Tibial nerve (tissue), 4 donors: ENCODE measurements around the gene ZNF486. TPM values are rescaled to one million over a fixed set of nuclear protein-coding genes. Genes with fewer than 3 reads are reported as not detected.
"Not testable (repeated sequence)": the region's sequence is repeated elsewhere in the genome, so short reads cannot be mapped to it uniquely, and the experiment has no call there.

Source experiments
- DNase-seq, 2 donors: peaks; one replicate each; pipeline ENCODE4 v3.0.0-alpha.2; 2019; ENCODE audit warnings: low spot score in 2 of 2
- H3K27ac ChIP-seq, 4 donors: fragments of 200-600 bp; sonication (generic) in 3 of 4; one replicate each; pipeline ENCODE4 v1.5.1; 2017 to 2019; ENCODE audit warnings: mild to moderate bottlenecking in 1 of 4
- H3K27me3 ChIP-seq, 2 donors: fragments of 200-600 bp; sonication (generic) in 1 of 2; one replicate each; pipeline versions ENCODE4 v1.5.1 to v1.6.0; 2017 to 2019
- H3K36me3 ChIP-seq, 3 donors: fragments of 200-600 bp; sonication (generic); one replicate each; pipeline ENCODE4 v1.5.1; 2018 to 2019
- H3K4me1 ChIP-seq, 4 donors: fragments of 200-600 bp; sonication (generic) in 3 of 4; one replicate each; pipeline ENCODE4 v1.5.1; 2017 to 2019
- H3K4me3 ChIP-seq, 4 donors: fragments of 200-600 bp; sonication (generic) in 3 of 4; one replicate each; pipeline ENCODE4 v1.5.1; 2017 to 2019; ENCODE audit warnings: mild to moderate bottlenecking in 1 of 4, moderate library complexity in 1 of 4
- H3K9me3 ChIP-seq, 4 donors: fragments of 200-600 bp; sonication (generic) in 3 of 4; one replicate each; pipeline ENCODE4 v1.5.1; 2017 to 2019
- EP300 ChIP-seq, 2 donors: sonication (generic); formaldehyde crosslinking; IDR thresholded peaks; one replicate each; pipeline ENCODE4 v1.6.1; 2017; ENCODE audit warnings: antibody characterized with exemption in 2 of 2, mild to moderate bottlenecking in 1 of 2
- POLR2A ChIP-seq, 2 donors: fragments of 450-650 bp; IDR thresholded peaks; one replicate each; pipeline ENCODE4 v1.6.1; 2017; ENCODE audit warnings: antibody characterized with exemption in 2 of 2, mild to moderate bottlenecking in 2 of 2, moderate library complexity in 2 of 2
- WGBS, 2 donors: methylation state at CpG; one replicate each; pipeline ENCODE4 v1.1.5; 2018; 5-methylcytosine and 5-hydroxymethylcytosine counted together
- total RNA-seq, 4 donors: library from RNA; depleted of rRNA; stranded (reverse); fragments of >200 nt; gene quantifications; one replicate each; pipeline ENCODE4 v1.1.0, GENCODE V29; 2016
- TF ChIP-seq, protein P1 (sequence below), 5 experiments: fragments of 200-600 bp in 3 of 5; fragments of 450-650 bp in 2 of 5; sonication (generic) in 3 of 5; IDR thresholded peaks; one replicate each; pipeline ENCODE4 v1.5.1; 2016 to 2019; ENCODE audit warnings: antibody characterized with exemption in 5 of 5, mild to moderate bottlenecking in 3 of 5, moderate library complexity in 2 of 5

ZNF486 gene
- total RNA-seq, 4 donors from 2014 or later = 2.7 to 5.5 (median 3.7) TPM

DNA sequence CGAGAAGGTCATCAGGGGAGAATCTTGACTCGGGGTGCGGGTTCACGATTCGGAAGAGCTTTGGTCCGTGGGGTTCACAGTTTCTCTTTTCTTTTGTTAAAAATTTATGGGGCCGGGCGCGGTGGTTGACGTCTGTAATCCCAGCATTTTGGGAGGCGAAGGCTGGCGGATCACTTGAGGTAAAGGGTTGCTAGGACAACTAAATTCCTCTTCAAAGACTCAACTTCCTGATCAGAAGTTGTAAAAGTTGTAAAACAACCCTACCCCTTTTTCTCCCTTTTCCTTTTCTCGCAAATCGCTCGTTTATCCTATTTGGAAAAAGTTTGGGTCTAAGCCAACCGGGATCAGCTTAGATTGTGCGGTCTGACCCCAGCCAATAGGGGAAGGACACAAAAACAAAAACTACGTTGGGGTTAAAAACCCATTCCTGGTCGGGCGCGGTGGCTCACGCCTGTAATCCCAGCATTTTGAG is 673 bp downstream of the ZNF486 start:
- Histone ChIP-seq H3K27me3 (no peaks in the 10 kb centered on the region), H3K4me1 (peaks cover 0 to 9% (median 3%) of the 10 kb centered on the region in 4 donors), H3K9me3 (peaks cover 0 to 3% (median 0%) of the 10 kb centered on the region in 4 donors), H3K4me3 (peak overlapping the region; percentile 42 to 84 (median 62)), H3K36me3 (peaks cover 0 to 35% (median 0%) of the 10 kb centered on the region in 3 donors), H3K27ac (peak overlapping the region in 3 of 4 donors; percentile 58 to 77 (median 71))
- DNase-seq = no peak
- TF ChIP-seq, protein P1, sequence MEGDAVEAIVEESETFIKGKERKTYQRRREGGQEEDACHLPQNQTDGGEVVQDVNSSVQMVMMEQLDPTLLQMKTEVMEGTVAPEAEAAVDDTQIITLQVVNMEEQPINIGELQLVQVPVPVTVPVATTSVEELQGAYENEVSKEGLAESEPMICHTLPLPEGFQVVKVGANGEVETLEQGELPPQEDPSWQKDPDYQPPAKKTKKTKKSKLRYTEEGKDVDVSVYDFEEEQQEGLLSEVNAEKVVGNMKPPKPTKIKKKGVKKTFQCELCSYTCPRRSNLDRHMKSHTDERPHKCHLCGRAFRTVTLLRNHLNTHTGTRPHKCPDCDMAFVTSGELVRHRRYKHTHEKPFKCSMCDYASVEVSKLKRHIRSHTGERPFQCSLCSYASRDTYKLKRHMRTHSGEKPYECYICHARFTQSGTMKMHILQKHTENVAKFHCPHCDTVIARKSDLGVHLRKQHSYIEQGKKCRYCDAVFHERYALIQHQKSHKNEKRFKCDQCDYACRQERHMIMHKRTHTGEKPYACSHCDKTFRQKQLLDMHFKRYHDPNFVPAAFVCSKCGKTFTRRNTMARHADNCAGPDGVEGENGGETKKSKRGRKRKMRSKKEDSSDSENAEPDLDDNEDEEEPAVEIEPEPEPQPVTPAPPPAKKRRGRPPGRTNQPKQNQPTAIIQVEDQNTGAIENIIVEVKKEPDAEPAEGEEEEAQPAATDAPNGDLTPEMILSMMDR (IDR thresholded peaks at IDR 0.05) = no peak
- no peak for TF ChIP-seq EP300 (IDR thresholded peaks at IDR 0.05)
- TF ChIP-seq POLR2A (IDR thresholded peaks at IDR 0.05) = no peak
- WGBS, 2 donors = 9 to 15% methylated on average over 22 of the region's 22 CpGs

DNA sequence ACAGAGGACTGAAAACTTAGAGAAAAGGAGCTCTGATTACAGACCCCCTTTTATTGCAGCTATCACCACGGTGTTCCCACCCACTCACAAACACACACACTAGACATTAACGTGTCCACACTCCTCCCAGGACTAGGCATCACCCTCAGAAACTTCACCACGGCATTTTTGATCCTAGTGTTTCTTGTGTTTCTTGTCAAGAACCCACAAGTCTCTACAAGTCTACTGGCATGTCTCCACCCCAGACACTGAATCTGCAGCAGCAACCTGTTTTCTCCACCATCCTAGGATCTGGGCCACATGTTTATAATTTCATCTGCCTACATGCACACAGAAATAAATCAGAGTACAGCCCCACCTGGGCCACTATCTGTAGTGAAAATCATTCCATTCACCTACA is 4.3 kb downstream of the ZNF486 start:
- H3K4me1 ChIP-seq = peaks cover 0 to 9% (median 3%) of the 10 kb centered on the region in 4 donors
- 62 to 76% methylated on average over 3 of the region's 3 CpGs for WGBS, 2 donors
- H3K27ac ChIP-seq = no peak overlapping the region
- DNase-seq = no peak
- H3K36me3 ChIP-seq = peaks cover 0 to 50% (median 0%) of the 10 kb centered on the region in 3 donors
- TF ChIP-seq EP300 (IDR thresholded peaks at IDR 0.05) (no peak), POLR2A (IDR thresholded peaks at IDR 0.05) (no peak)
- TF ChIP-seq, protein P1 (IDR thresholded peaks at IDR 0.05) = no peak
- no peak overlapping the region for H3K4me3 ChIP-seq
- peaks cover 0 to 10% (median 0%) of the 10 kb centered on the region in 4 donors for H3K9me3 ChIP-seq
- H3K27me3 ChIP-seq = no peaks in the 10 kb centered on the region

DNA sequence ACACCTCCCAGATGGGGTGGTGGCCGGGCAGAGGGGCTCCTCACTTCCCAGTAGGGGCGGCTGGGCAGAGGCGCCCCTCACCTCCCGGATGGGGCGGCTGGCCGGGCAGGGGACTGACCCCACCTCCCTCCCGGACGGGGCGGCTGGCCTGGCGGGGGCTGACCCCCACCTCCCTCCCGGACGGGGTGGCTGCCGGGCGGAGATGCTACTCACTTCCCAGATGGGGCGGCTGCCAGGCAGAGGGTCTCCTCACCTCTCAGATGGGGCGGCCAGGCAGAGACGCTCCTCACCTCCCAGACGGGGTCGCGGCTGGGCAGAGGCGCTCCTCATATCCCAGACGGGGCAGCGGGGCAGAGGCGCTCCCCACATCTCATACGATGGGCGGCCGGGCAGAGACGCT is 8.8 kb downstream of the ZNF486 start:
- not testable (repeated sequence) for H3K27ac ChIP-seq, DNase-seq, H3K4me3 ChIP-seq, H3K4me1 ChIP-seq, H3K27me3 ChIP-seq
- Histone ChIP-seq H3K9me3 (peaks cover 0 to 26% (median 0%) of the 10 kb centered on the region in 4 donors), H3K36me3 (peaks cover 0 to 58% (median 0%) of the 10 kb centered on the region in 3 donors)
- 96 to 100% methylated on average over 1 to 19 of the region's 28 CpGs for WGBS, 2 donors

DNA sequence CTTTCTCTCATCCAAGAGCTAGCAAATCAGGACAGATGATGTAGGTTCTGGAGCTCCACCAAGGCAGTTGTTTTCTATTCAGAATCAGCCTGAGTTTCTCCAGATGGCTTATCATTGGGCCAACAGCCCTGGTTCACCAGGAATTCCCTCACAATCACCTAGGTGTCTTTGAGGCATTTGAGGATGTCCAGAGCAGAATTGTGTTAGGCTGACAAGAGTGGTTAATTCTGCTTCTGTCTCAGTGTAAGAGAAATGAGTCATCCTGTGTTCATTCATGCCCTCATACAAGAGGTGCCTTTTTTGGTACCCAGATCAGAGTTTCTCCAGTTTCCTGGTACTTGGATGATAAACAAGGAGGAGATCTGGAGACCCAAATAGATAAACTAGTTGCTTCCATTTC is 12.9 kb downstream of the ZNF486 start:
- not testable (repeated sequence) for H3K27me3 ChIP-seq, DNase-seq, H3K27ac ChIP-seq, H3K4me1 ChIP-seq, H3K4me3 ChIP-seq
- Histone ChIP-seq H3K9me3 (peaks cover 0 to 26% (median 0%) of the 10 kb centered on the region in 4 donors), H3K36me3 (peaks cover 0 to 31% (median 0%) of the 10 kb centered on the region in 3 donors)

DNA sequence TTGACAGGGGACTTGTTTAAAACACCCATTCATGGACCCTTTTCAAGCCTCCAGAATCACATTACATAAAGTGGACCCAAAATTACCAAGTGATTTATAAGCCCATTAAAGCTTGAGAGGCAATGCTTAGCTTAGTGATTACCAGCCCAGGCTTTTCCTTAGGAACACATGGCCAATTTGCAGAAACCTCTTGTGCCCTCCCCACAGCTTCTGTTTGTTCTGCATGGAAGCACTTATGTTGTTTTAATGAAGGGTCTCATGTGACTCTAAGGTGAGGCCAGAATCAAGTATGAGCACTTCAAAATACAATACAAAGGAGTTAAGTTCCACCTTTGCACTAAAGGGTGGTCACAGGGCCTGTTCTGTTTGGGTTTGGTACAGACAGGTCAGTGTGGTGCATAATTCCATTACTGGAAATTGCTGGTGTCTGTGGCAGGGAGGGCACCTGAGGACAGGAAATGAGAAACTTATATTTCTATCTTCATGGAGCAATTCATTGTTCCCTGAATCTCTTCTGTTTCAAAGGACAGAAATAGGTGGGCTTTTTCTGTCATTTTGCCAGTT is 15.3 kb downstream of the ZNF486 start:
- TF ChIP-seq POLR2A (IDR thresholded peaks at IDR 0.05) = no peak
- Histone ChIP-seq H3K36me3 (peaks cover 0 to 32% (median 0%) of the 10 kb centered on the region in 3 donors), H3K4me3 (no peak overlapping the region), H3K27me3 (no peaks in the 10 kb centered on the region), H3K27ac (no peak overlapping the region), H3K9me3 (peaks cover 0 to 19% (median 0%) of the 10 kb centered on the region in 4 donors), H3K4me1 (no peaks in the 10 kb centered on the region)
- DNase-seq = no peak

DNA sequence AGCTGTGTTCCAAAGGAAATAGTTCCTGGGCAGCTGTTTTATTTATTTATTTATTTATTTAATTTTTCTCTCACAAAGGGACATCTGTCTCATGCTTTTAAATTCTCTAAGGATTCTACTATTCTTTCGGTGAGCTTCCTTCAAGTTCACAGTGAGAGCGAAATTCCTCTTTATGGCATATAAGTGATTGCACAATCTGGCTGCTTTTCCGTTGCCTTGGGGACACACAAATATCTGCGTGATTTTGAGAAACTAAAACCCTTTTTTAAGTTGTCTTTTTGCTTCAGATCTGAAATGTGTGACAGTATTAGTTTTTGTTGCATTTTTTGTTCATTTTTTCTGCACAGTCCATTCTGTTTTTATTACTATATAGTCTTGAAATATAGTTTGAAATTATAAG is 19.2 kb downstream of the ZNF486 start:
- Histone ChIP-seq H3K4me1 (no peaks in the 10 kb centered on the region), H3K27me3 (no peaks in the 10 kb centered on the region), H3K36me3 (peaks cover 0 to 55% (median 0%) of the 10 kb centered on the region in 3 donors), H3K4me3 (no peak overlapping the region), H3K9me3 (peaks cover 0 to 4% (median 0%) of the 10 kb centered on the region in 4 donors), H3K27ac (no peak overlapping the region)
- 46 to 52% methylated on average over 4 of the region's 4 CpGs for WGBS, 2 donors
- TF ChIP-seq, protein P1 (IDR thresholded peaks at IDR 0.05) = no peak
- TF ChIP-seq EP300 (IDR thresholded peaks at IDR 0.05) (no peak), POLR2A (IDR thresholded peaks at IDR 0.05) (no peak)
- no peak for DNase-seq
